GM19328 (cell line): ENCODE measurements around the gene KRTAP10-2.

Experiments used
- ATAC-seq: cut with Tn5 transposase; IDR thresholded peaks from one replicate; pipeline ENCODE4 v1.9.1; 2021; ENCODE audit warnings: mild to moderate bottlenecking, moderate library complexity; ENCODE audit not compliant: unreplicated experiment

Gene KRTAP10-2

DNA sequence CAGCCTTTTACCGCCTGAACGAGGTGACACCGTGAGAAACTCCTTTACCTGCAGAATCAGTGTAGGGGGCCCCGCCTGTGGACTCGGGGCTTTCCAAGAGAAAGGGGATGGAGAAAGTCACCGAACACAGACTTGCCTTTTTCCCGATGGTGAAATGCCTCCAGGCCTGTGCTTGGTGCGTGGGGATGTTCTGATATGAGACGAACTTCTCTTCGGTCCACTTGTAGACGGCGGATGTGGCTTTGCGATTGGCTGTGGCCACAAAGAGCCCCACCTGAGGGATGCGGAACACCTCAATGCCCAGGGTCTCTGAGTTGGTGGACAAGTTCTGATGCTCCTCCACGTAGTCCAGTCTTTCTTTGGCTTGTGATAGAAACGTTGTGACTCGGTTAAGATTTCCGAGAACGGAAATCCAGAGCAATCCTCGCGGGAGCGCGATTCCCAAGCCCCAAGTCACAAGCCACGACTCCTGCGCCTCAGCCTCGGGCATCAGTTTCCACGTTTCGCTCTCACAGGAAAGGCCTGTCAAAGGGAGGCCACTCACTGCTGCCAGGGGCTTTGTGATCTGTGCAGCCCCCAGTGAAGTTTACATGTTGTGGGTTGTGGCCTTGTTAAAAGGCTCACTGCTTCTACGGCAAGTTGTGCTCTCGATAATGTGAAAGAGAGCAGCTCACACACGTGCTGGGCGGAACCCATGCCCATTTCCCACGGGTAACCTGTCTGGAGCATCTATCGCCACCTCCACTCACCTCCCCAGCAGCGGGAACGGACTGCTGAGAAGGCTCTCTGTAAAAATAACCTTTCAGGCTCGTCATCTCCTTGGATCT is 23.9 kb downstream of the KRTAP10-2 start:
- ATAC-seq, result no peak

- ATAC-seq, result no peak
Measured at GRCh38 chr21:44526096-44526997, 25.0 kb downstream of the KRTAP10-2 start.

- ATAC-seq, result no peak
Measured at GRCh38 chr21:44525391-44526095, 25.8 kb downstream of the KRTAP10-2 start.

GRCh38 chr21:44524414-44525371 is 26.6 kb downstream of the KRTAP10-2 start:
- ATAC-seq, result no peak

DNA sequence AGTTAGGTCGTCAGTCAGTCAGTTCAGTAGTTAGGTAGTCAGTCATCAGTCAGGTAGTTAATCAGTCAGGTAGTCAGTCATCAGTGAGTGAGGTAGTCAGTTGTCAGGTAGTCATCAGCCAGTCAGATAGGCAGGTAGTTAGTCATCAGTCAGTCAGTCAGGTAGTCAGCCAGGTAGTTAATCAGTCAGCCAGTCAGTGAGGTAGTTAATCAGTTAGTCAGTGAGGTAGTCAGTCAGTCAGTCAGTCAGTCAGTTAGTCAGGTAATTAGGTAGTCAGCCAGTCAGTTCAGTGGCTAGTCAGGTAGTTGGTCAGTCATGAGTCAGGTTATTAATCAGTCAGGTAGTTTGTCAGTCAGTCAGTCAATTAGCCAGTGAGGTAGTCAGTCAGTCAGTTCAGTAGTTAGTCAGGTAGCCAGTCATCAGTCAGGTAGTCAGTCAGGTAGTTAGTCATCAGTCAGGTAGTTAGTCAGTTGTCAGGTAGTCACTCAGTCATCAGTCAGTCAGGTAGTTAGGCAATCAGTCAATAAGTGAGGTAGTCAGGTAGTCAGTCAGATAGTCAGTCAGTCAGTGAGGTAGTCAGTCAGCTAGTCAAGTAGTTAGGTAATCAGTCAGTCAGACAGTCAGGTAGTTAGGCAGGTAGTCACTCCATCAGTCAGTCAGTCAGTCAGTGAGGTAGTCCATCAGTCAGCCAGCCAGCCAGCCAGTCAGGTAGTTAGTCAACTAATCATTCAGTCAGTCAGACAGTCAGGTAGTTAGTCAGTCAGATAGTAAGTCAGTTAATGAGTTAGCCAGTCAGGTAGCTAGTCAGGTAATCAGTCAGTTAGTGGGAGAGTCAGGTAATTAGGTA is 27.5 kb downstream of the KRTAP10-2 start:
- no peak for ATAC-seq

DNA sequence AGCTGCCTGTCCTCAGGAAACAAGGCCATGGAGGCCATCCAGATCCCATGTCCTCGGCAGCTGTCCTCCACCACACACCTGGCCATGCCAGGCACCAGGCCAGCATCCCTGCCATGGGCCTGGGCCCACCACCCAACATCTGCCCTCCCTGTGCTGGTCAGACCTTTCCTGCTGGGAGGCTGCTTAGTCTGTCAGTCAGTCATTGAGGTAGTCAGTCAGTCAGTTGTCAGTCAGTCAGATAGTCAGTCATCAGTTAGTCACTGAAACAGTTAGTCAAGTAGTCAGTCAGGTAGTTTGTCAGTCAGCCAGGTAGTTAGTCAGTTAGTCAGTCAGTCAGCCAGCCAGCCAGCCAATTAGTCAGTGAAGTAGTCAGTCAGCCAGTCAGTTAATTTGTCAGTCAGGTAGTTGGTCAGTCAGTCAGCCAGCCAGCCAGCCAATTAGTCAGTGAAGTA is 28.5 kb downstream of the KRTAP10-2 start:
- ATAC-seq, result no peak

GRCh38 chr21:44521928-44522752 is 29.2 kb downstream of the KRTAP10-2 start:
- no peak for ATAC-seq

GRCh38 chr21:44521301-44521927 is 29.9 kb downstream of the KRTAP10-2 start:
- ATAC-seq, result no peak

GRCh38 chr21:44520326-44521300 is 30.7 kb downstream of the KRTAP10-2 start:
- no peak for ATAC-seq

DNA sequence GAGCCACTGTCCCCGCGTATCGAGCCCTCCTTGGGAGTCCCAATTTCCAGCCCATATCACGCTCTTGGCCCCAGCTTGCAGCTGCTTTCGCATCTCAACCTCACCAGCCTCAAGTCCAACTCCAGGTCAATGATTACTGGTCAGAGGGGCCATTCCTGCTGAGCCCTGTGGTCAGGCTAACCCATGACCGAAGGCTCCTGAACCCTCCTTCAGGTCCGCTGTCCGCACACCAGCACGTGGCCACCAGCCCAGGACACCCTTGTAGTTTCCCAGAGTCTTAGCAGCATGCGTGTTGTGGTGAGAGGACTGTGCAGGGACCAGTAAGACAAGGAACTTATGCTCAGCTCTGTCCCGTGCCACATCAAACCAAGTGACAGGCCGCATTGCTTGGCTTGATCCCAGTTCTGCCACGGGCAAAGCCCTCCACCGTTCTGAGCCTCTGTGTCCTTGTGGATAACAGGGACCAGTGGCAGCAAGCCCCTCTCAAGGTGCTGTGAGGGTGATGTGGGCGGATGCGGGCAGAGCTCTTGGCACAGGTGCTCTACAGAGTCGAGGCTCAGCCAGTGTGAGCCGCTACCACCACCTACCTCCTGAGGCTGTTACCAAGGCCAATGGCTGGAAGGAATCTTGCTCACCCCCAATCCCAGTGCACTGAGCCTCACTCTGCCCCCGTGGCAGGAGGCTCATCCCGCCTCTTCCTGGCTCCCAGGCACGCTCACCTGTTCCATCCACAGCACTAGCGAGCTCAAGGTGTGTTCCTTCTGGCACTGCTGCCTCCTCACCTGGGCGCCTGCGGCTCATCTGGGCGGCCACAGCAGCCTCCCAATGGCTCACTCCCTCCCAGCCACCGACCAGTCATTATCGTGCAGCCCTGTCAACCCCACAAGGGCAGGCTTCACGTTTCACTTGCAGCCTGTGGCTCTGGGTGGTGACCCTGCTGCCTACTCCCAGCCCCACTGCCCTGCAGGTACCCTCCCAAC is 31.7 kb downstream of the KRTAP10-2 start:
- no peak for ATAC-seq

GRCh38 chr21:44518686-44519085 is 32.6 kb downstream of the KRTAP10-2 start:
- no peak for ATAC-seq

GRCh38 chr21:44517175-44517899 is 34.0 kb downstream of the KRTAP10-2 start:
- ATAC-seq, result no peak

- ATAC-seq, result no peak
Measured at GRCh38 chr21:44516828-44517174, 34.5 kb downstream of the KRTAP10-2 start.

DNA sequence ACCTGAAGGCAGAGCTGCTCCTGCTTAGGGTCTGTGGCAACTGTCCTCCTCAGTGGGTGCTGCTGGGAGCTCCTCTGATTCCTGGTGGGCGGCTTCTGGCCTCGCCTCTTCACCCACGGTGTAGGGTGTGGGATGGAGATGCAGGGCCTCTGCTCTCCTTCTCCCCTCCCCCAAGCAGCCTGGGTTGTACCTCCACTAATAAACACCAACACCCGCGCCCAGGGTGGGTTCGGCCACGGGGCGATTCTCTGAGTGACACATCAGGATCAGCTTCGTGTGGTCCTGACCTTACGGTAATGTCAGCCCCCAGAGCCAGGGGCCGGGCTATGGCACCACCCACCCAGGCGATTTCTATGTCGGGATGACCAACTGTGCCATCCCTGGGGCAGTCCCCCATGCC is 35.0 kb downstream of the KRTAP10-2 start:
- ATAC-seq, result no peak
